ENCODE measurements around the gene FOXN3.

FOXN3 gene

GRCh38 chr14:89282191-89282590, 134.8 kb downstream of the FOXN3 start:
- no peak overlapping the region for H3K27ac Mint-ChIP-seq
- H3K9me3 Mint-ChIP-seq = no peaks in the 10 kb centered on the region
- DNase-seq = no peak
- H3K4me3 Mint-ChIP-seq = no peak overlapping the region
- H3K36me3 Mint-ChIP-seq (ENCODE audit: low read depth) = peaks cover 64% of the 10 kb centered on the region
- no peaks in the 10 kb centered on the region for H3K27me3 Mint-ChIP-seq
- peaks cover 78% of the 10 kb centered on the region for H3K4me1 Mint-ChIP-seq (ENCODE audit: low read depth)

DNA sequence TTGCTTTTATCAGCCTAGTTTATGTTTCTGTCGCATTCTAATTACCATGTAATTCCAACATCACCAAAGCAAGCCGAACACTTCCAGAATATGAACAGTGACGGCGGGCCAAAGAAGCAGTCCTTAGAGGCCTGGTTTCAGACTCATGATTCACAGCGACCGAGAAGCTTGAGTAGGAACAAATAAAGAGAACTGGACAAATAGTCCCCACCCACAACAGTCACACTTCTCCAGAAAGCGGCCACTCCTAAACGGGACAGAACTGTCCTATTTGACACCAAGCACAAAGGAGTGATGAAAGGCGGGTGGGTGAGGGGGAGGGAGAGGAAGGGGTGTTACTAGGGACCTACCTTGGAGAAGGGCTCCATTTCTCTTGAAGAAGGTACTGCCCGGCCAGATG, 136.4 kb downstream of the FOXN3 start:
- H3K27me3 Mint-ChIP-seq = no peaks in the 10 kb centered on the region
- H3K4me1 Mint-ChIP-seq (ENCODE audit: low read depth) = peaks cover 85% of the 10 kb centered on the region
- no peaks in the 10 kb centered on the region for H3K9me3 Mint-ChIP-seq
- no peak for DNase-seq
- H3K27ac Mint-ChIP-seq = no peak overlapping the region
- H3K4me3 Mint-ChIP-seq = no peak overlapping the region
- peaks cover 75% of the 10 kb centered on the region for H3K36me3 Mint-ChIP-seq (ENCODE audit: low read depth)

GRCh38 chr14:89279649-89280232, 137.3 kb downstream of the FOXN3 start:
- Mint-ChIP-seq H3K36me3 (ENCODE audit: low read depth) (peaks cover 80% of the 10 kb centered on the region), H3K27ac (peak overlapping the region; percentile 48)

GRCh38 chr14:89277203-89277602, 139.8 kb downstream of the FOXN3 start:
- no peak for DNase-seq
- H3K4me1 Mint-ChIP-seq (ENCODE audit: low read depth) = peaks cover 85% of the 10 kb centered on the region
- H3K27me3 Mint-ChIP-seq = no peaks in the 10 kb centered on the region
- peak overlapping the region; percentile 95 for H3K27ac Mint-ChIP-seq
- peak overlapping the region; percentile 70 for H3K4me3 Mint-ChIP-seq
- peaks cover 86% of the 10 kb centered on the region for H3K36me3 Mint-ChIP-seq (ENCODE audit: low read depth)
- H3K9me3 Mint-ChIP-seq = no peaks in the 10 kb centered on the region

More at GRCh38 chr14:89279649-89280232, 137.3 kb downstream of the FOXN3 start:
- Mint-ChIP-seq H3K4me1 (ENCODE audit: low read depth) (peaks cover 90% of the 10 kb centered on the region), H3K9me3 (no peaks in the 10 kb centered on the region), H3K4me3 (no peak overlapping the region), H3K27me3 (no peaks in the 10 kb centered on the region)
- DNase-seq = no peak

DNA sequence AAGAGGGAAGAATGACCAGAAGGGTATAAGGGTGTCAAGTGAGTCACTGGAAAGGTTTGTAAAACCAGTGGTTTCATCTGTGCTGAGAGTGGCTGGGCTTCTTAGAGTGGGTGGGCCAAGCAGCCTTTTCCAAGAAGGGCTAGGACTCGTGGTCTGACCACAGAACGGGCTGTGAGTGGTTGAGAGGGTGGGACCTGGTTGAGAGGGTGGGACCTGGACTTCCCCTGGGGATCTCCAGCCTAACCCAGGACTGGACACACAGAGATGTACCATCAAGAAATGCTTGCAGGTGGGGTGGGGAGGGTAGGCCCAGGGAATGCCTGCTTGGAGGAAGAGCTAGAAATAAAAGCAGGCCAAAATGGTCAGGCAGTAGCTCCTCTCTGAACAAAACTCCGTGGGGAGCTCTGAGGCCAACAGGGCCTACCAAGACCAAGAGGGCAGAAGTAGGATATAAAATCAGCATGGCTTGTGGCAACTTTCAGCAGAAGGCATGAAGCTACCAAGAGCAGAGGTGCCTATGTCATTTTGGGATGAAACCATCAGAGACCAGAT, 140.5 kb downstream of the FOXN3 start:
- H3K4me1 Mint-ChIP-seq (ENCODE audit: low read depth) = peaks cover 81% of the 10 kb centered on the region
- DNase-seq = peak; percentile 77
- no peaks in the 10 kb centered on the region for H3K9me3 Mint-ChIP-seq
- H3K27ac Mint-ChIP-seq = peak overlapping the region; percentile 95
- no peaks in the 10 kb centered on the region for H3K27me3 Mint-ChIP-seq
- H3K36me3 Mint-ChIP-seq (ENCODE audit: low read depth) = peaks cover 81% of the 10 kb centered on the region
- H3K4me3 Mint-ChIP-seq = peak overlapping the region; percentile 70

DNA sequence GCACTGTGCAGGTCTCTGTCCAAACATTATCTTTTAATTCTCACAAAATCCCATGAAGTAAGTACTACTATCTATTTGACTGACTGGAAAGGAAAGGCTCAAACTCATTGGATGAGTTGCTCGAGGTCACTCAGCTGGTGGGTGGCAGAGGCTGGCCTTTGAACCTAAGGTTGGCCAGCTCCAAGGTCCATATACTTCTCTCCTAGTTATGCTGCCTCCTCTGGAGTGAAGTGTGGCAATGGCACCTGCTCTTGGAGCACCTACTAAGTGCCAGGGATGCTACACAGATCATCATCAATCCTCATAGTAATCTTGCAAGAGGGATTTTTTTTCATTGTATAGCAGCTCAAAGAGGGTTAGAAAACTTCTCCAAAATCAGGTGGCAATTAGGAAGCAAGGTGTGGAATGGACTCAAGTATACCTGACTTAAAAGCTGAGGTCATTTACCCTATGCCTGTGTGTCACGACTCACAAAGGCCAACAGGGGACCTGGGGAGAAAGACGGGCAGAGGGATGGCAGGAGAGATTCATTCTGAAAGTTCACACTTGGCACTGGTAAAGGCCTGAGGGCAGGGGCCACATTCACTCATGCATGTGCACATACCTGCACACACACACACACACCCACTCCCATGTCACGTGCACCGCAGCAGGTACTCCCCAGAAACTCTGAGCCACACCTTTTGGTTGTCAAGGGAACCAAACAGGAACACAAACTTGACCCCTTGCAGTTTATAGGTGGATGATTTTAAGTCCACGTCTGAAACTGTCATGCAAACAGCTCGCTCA, 146.4 kb downstream of the FOXN3 start:
- Mint-ChIP-seq H3K36me3 (ENCODE audit: low read depth) (peaks cover 39% of the 10 kb centered on the region), H3K4me1 (ENCODE audit: low read depth) (peaks cover 81% of the 10 kb centered on the region)

DNA sequence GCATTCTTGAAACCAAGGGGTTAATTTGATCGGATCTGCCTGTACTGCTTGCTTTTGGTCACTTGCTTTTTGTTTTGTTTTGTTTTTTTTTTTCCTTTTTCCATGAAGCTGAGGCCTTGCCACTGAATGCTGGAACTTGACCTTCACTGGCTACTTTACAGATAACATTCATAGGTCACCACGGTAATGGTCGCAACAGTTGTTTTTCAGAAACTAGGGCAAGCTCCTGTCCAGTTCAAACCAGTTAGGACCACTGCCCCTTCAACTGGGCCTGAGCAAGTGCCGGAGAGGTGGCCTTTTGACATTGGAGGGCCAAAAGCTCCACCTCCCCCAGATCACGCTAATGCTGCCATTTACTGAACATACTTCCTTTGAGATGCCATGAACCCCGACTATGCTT, 147.6 kb downstream of the FOXN3 start:
- Mint-ChIP-seq H3K27ac (peak overlapping the region; percentile 2), H3K36me3 (ENCODE audit: low read depth) (peaks cover 34% of the 10 kb centered on the region), H3K4me3 (no peak overlapping the region), H3K4me1 (ENCODE audit: low read depth) (peaks cover 80% of the 10 kb centered on the region), H3K27me3 (no peaks in the 10 kb centered on the region), H3K9me3 (no peaks in the 10 kb centered on the region)
- DNase-seq = no peak

More for the DNA sequence above, 146.4 kb downstream of the FOXN3 start:
- H3K9me3 Mint-ChIP-seq = no peaks in the 10 kb centered on the region
- H3K4me3 Mint-ChIP-seq = no peak overlapping the region
- H3K27me3 Mint-ChIP-seq = no peaks in the 10 kb centered on the region
- DNase-seq = no peak
- H3K27ac Mint-ChIP-seq = no peak overlapping the region

- H3K4me3 Mint-ChIP-seq = no peak overlapping the region
- no peaks in the 10 kb centered on the region for H3K9me3 Mint-ChIP-seq
- peaks cover 34% of the 10 kb centered on the region for H3K36me3 Mint-ChIP-seq (ENCODE audit: low read depth)
- H3K27ac Mint-ChIP-seq = no peak overlapping the region
- peaks cover 78% of the 10 kb centered on the region for H3K4me1 Mint-ChIP-seq (ENCODE audit: low read depth)
- no peaks in the 10 kb centered on the region for H3K27me3 Mint-ChIP-seq
- DNase-seq = no peak
Measured at GRCh38 chr14:89268514-89268913, 148.5 kb downstream of the FOXN3 start.

- Mint-ChIP-seq H3K27me3 (no peaks in the 10 kb centered on the region), H3K27ac (no peak overlapping the region), H3K4me3 (no peak overlapping the region), H3K4me1 (ENCODE audit: low read depth) (peaks cover 76% of the 10 kb centered on the region), H3K36me3 (ENCODE audit: low read depth) (peaks cover 36% of the 10 kb centered on the region), H3K9me3 (no peaks in the 10 kb centered on the region)
- DNase-seq = no peak
Measured at GRCh38 chr14:89267656-89268055, 149.4 kb downstream of the FOXN3 start.

DNA sequence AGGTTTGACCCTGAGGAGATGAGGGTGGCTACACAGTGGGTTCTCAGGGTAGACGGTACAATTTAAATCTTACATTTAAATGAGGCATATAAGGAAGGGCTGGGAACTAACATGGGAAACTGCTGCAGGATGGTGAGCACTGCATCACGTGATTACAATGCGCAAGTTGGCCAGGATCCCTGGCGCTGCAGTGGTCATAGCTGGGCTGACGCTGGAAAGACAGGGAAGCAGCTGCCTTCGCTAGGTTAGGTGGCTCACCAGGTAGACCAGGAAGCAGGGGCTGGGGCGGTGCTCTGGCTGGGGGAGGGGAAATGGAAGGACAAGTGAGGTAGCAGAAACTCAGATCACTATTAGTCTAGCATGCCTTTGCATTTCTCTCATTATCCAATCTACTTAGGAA, 149.9 kb downstream of the FOXN3 start:
- no peaks in the 10 kb centered on the region for H3K27me3 Mint-ChIP-seq
- no peak for DNase-seq
- H3K27ac Mint-ChIP-seq = no peak overlapping the region
- peaks cover 78% of the 10 kb centered on the region for H3K4me1 Mint-ChIP-seq (ENCODE audit: low read depth)
- no peaks in the 10 kb centered on the region for H3K9me3 Mint-ChIP-seq
- H3K36me3 Mint-ChIP-seq (ENCODE audit: low read depth) = peaks cover 37% of the 10 kb centered on the region
- H3K4me3 Mint-ChIP-seq = no peak overlapping the region

- no peak overlapping the region for H3K27ac Mint-ChIP-seq
- no peak overlapping the region for H3K4me3 Mint-ChIP-seq
- H3K36me3 Mint-ChIP-seq (ENCODE audit: low read depth) = peaks cover 41% of the 10 kb centered on the region
- H3K4me1 Mint-ChIP-seq (ENCODE audit: low read depth) = peaks cover 80% of the 10 kb centered on the region
- no peaks in the 10 kb centered on the region for H3K9me3 Mint-ChIP-seq
- no peak for DNase-seq
- H3K27me3 Mint-ChIP-seq = no peaks in the 10 kb centered on the region
Measured at GRCh38 chr14:89266754-89267153, 150.3 kb downstream of the FOXN3 start.

GRCh38 chr14:89265234-89265633, 151.8 kb downstream of the FOXN3 start:
- H3K4me3 Mint-ChIP-seq = no peak overlapping the region
- H3K36me3 Mint-ChIP-seq (ENCODE audit: low read depth) = peaks cover 42% of the 10 kb centered on the region
- no peaks in the 10 kb centered on the region for H3K27me3 Mint-ChIP-seq
- no peak overlapping the region for H3K27ac Mint-ChIP-seq
- H3K4me1 Mint-ChIP-seq (ENCODE audit: low read depth) = peaks cover 69% of the 10 kb centered on the region
- H3K9me3 Mint-ChIP-seq = no peaks in the 10 kb centered on the region
- DNase-seq = no peak

DNA sequence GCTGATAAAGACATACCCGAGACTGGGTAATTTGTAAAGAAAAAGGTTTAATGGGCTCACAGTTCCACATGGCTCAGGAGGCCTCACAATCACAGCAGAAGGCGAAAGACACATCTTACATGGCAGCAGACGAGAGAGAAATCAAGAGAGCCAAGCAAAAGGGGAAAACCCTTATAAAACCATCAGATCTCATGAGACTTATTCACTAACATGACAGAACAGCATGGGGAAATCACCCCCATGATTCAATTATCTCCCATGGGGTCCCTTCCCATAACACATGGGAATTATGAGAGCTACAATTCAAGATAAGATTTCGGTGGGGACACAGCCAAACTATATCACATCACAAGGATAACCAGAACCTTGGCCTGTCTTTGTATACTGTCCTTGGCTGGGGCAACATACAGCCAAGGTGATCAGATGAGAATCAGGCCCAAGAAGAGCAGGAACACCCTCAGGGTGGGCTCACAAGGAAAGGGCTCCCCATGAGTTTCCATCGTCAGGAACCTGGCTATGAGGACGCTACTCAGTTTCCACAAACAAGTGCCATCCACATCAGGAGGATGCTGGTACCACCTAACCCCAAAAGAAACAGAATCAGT, 152.7 kb downstream of the FOXN3 start:
- Mint-ChIP-seq H3K4me3 (no peak overlapping the region), H3K27ac (peak overlapping the region; percentile 88), H3K9me3 (no peaks in the 10 kb centered on the region), H3K4me1 (ENCODE audit: low read depth) (peaks cover 61% of the 10 kb centered on the region), H3K27me3 (no peaks in the 10 kb centered on the region), H3K36me3 (ENCODE audit: low read depth) (peaks cover 45% of the 10 kb centered on the region)
- DNase-seq = no peak

- Mint-ChIP-seq H3K27me3 (no peaks in the 10 kb centered on the region), H3K4me3 (no peak overlapping the region), H3K27ac (peak overlapping the region; percentile 15), H3K4me1 (ENCODE audit: low read depth) (peaks cover 55% of the 10 kb centered on the region), H3K9me3 (no peaks in the 10 kb centered on the region), H3K36me3 (ENCODE audit: low read depth) (peaks cover 58% of the 10 kb centered on the region)
- no peak for DNase-seq
Measured at GRCh38 chr14:89262041-89262440, 155.0 kb downstream of the FOXN3 start.

- H3K4me1 Mint-ChIP-seq (ENCODE audit: low read depth) = peaks cover 50% of the 10 kb centered on the region
- DNase-seq = no peak
- H3K36me3 Mint-ChIP-seq (ENCODE audit: low read depth) = peaks cover 54% of the 10 kb centered on the region
- no peaks in the 10 kb centered on the region for H3K27me3 Mint-ChIP-seq
- H3K27ac Mint-ChIP-seq = no peak overlapping the region
- H3K4me3 Mint-ChIP-seq = no peak overlapping the region
- no peaks in the 10 kb centered on the region for H3K9me3 Mint-ChIP-seq
Measured at GRCh38 chr14:89260898-89261297, 156.1 kb downstream of the FOXN3 start.

Data from activated T-cell treated with anti-CD3 and anti-CD28 coated beads, Interleukin-2, amount 50 U/mL, for 24 hours (primary cell).